GM12878 (cell line): Measurements from ENCODE around the gene ELOVL5. TPM values are rescaled to one million over a fixed set of nuclear protein-coding genes. Genes with fewer than 3 reads are reported as not detected.

Source experiments
- ATF2 ChIP-seq: IDR thresholded peaks from 2 replicates; pipeline ENCODE4 v1.6.1; 2012; ENCODE audit warnings: low read length, inconsistent platforms
- BCL11A ChIP-seq: IDR thresholded peaks from 2 replicates; pipeline ENCODE4 v1.6.1; 2011; ENCODE audit warnings: low read depth, low read length
- BCL3 ChIP-seq: IDR thresholded peaks from 2 replicates; pipeline ENCODE4 v1.6.1; 2011; ENCODE audit warnings: borderline replicate concordance, low read depth, mild to moderate bottlenecking, moderate library complexity, low read length; ENCODE audit not compliant: insufficient read depth, poor library complexity, severe bottlenecking
- CBX5 ChIP-seq: sonication (generic); IDR thresholded peaks from 2 replicates; pipeline ENCODE4 v1.6.1; 2016; ENCODE audit warnings: low read depth, moderate library complexity, mild to moderate bottlenecking, inconsistent platforms
- HDAC2 ChIP-seq: fragments of 200-600 bp; sonication (generic); IDR thresholded peaks from 2 replicates; pipeline ENCODE4 v1.6.1; 2017
- HDAC6 ChIP-seq: fragments of 200-600 bp; sonication (generic); IDR thresholded peaks from one replicate; pipeline ENCODE4 v1.8.0; 2017; ENCODE audit warnings: antibody characterized with exemption; ENCODE audit not compliant: unreplicated experiment
- MEF2B ChIP-seq: fragments of 450-650 bp; IDR thresholded peaks from 2 replicates; pipeline ENCODE4 v1.6.1; 2018; ENCODE audit warnings: mild to moderate bottlenecking, moderate library complexity; ENCODE audit not compliant: partially characterized antibody, poor library complexity, severe bottlenecking
- MLLT1 ChIP-seq: fragments of 450-650 bp; IDR thresholded peaks from 2 replicates; pipeline ENCODE4 v1.6.1; 2016; ENCODE audit warnings: mild to moderate bottlenecking
- NBN ChIP-seq: fragments of 450-650 bp; IDR thresholded peaks from 2 replicates; pipeline ENCODE4 v1.6.1; 2016
- NFYB ChIP-seq: IDR thresholded peaks from 2 replicates; pipeline ENCODE4 v1.6.1; 2011; ENCODE audit warnings: low read depth, mild to moderate bottlenecking, low read length, improper control_type of control experiment, moderate library complexity; ENCODE audit not compliant: insufficient read depth
- POLR2A ChIP-seq: IDR thresholded peaks from 2 replicates; pipeline ENCODE4 v1.6.1; 2011; ENCODE audit warnings: low read depth, mild to moderate bottlenecking, low read length
- RAD21 ChIP-seq: IDR thresholded peaks from 2 replicates; pipeline ENCODE4 v1.6.1; 2011; ENCODE audit warnings: mild to moderate bottlenecking, low read depth, low read length, moderate library complexity; ENCODE audit not compliant: insufficient read depth
- RCOR1 ChIP-seq: conservative IDR thresholded peaks from 2 replicates; pipeline ENCODE4 v1.6.1; 2012; ENCODE audit warnings: low read depth, low read length, improper control_type of control experiment
- SKIL ChIP-seq: fragments of 450-650 bp; IDR thresholded peaks from 2 replicates; pipeline ENCODE4 v1.6.1; 2017; ENCODE audit warnings: mild to moderate bottlenecking, low read depth, inconsistent platforms; ENCODE audit not compliant: poor library complexity, severe bottlenecking
- STAT3 ChIP-seq: IDR thresholded peaks from 2 replicates; pipeline ENCODE4 v1.6.1; 2011; ENCODE audit warnings: low read depth, low read length, improper control_type of control experiment
- SUZ12 ChIP-seq: fragments of 200-600 bp; sonication (generic); IDR thresholded peaks from one replicate; pipeline ENCODE4 v1.6.1; 2018; ENCODE audit warnings: antibody characterized with exemption, mild to moderate bottlenecking; ENCODE audit not compliant: unreplicated experiment
- ZNF592 ChIP-seq: fragments of 450-650 bp; IDR thresholded peaks from 2 replicates; pipeline ENCODE4 v1.6.1; 2017; ENCODE audit warnings: mild to moderate bottlenecking, moderate library complexity
- ZNF622 ChIP-seq: fragments of 450-650 bp; IDR thresholded peaks from 2 replicates; pipeline ENCODE4 v1.6.1; 2017; ENCODE audit warnings: mild to moderate bottlenecking, inconsistent platforms
- polyA plus RNA-seq, 11 experiments: library from polyadenylated mRNA; depleted of rRNA in 4 of 11; unstranded in 6 of 11; stranded (reverse) in 5 of 11; fragments of >200 nt; fragmentation: Nextera tagmentation in 4 of 11; fragmentation: Illumina TruSeq in 1 of 11; extraction: Ambion mirVana in 4 of 11; extraction: Trizol in 1 of 11; gene quantifications; 1 replicate in 1 of 11; 2 replicates in 10 of 11; pipeline versions ENCODE4 v1.2.1 to v1.2.3, GENCODE V29; 2011 to 2016; ENCODE audit warnings: inconsistent platforms in 2 of 11, missing spikeins in 2 of 11, low read depth in 1 of 11
- total RNA-seq, 4 experiments: library from RNA; depleted of rRNA in 3 of 4; stranded (reverse); fragments of >200 nt in 3 of 4; fragmentation: Illumina TruSeq in 1 of 4; extraction: Trizol in 1 of 4; gene quantifications; 2 replicates each; pipeline versions ENCODE4 v1.2.1 to v1.2.3, GENCODE V29; 2013 to 2021

The ELOVL5 gene
- total and polyA plus RNA-seq, 10 of the 15 experiments (the other 5 are each of a cell fraction or from before 2014, with no cell fraction given): 156 to 241 (median 196) TPM

GRCh38 chr6:53244958-53245357, 103.8 kb downstream of the ELOVL5 start (continued):
- TF ChIP-seq ATF2: no peak
- 0 out of 2 replicates have a peak, but pooled peaks have one; percentile 48 for TF ChIP-seq BCL11A
- TF ChIP-seq ZNF622: no peak
- peak; percentile 73 for TF ChIP-seq BCL3
- no peak for TF ChIP-seq HDAC2
- TF ChIP-seq NBN: peak; percentile 65; the same call in 1 of the 2 replicates
- TF ChIP-seq POLR2A: no peak
- TF ChIP-seq RCOR1: no peak
- no peak for TF ChIP-seq CBX5
- no peak for TF ChIP-seq ZNF592
- peak; percentile 85 for TF ChIP-seq MEF2B
- no peak for TF ChIP-seq RAD21
- no peak for TF ChIP-seq SKIL
- TF ChIP-seq MLLT1: 0 out of 2 replicates have a peak, but pooled peaks have one; percentile 26
- TF ChIP-seq NFYB: no peak
- TF ChIP-seq STAT3: no peak
- TF ChIP-seq SUZ12: no peak
- TF ChIP-seq HDAC6: no peak
